Smooth muscle cell of the brain vasculature (primary cell): ENCODE results near the gene PCIF1.
A peak's percentile ranks its signal among the peaks of the same experiment; 100 is the strongest.
"Not testable (repeated sequence)": the region's sequence is repeated elsewhere in the genome, so short reads cannot be mapped to it uniquely, and the experiment has no call there.

Source experiments
- DNase-seq: peaks from one replicate; pipeline ENCODE4 v3.0.0-alpha.2; 2012; ENCODE audit warnings: low read depth, low spot score

PCIF1 gene

GRCh38 chr20:45934586-45935415 is at the start of gene PCIF1:
Gene PCIF1, plus strand, starts transcription at chr20:45934683. Its CDS starts 4,317 bp downstream, at chr20:45939000.
- DNase-seq, result peak; percentile 95

GRCh38 chr20:45886590-45887345 is 47.7 kb upstream of the PCIF1 start:
- DNase-seq, result no peak

GRCh38 chr20:45887346-45887715 is 47.2 kb upstream of the PCIF1 start, which contains the start of gene SPATA25:
Gene SPATA25, minus strand, starts transcription at chr20:45887622. Its CDS starts 32 bp downstream, at chr20:45887590.
- DNase-seq, result no peak

- DNase-seq, result no peak
Observed at GRCh38 chr20:45888681-45889080, 45.8 kb upstream of the PCIF1 start.

- DNase-seq, result peak; percentile 61
Observed at GRCh38 chr20:45890077-45890984, 44.2 kb upstream of the PCIF1 start.

GRCh38 chr20:45890985-45891983 is 43.2 kb upstream of the PCIF1 start, which contains the start of the genes CTSA and NEURL2:
Gene CTSA, plus strand, starts transcription at chr20:45891335. Its CDS starts 234 bp downstream, at chr20:45891569.
Gene NEURL2, minus strand, starts transcription at chr20:45891208. Its CDS starts 217 bp downstream, at chr20:45890991.
- peak; percentile 64 for DNase-seq

GRCh38 chr20:45892049-45892825 is 42.2 kb upstream of the PCIF1 start:
- no peak for DNase-seq

- no peak for DNase-seq
Observed at GRCh38 chr20:45892828-45893500, 41.5 kb upstream of the PCIF1 start.

- DNase-seq, result no peak
Observed at GRCh38 chr20:45893831-45894230, 40.7 kb upstream of the PCIF1 start.

- DNase-seq, result no peak
Observed at GRCh38 chr20:45894797-45895196, 39.7 kb upstream of the PCIF1 start.

GRCh38 chr20:45896641-45897161 is 37.8 kb upstream of the PCIF1 start:
- DNase-seq, result no peak

GRCh38 chr20:45897289-45897688 is 37.2 kb upstream of the PCIF1 start:
- no peak for DNase-seq

GRCh38 chr20:45897692-45898091 is 36.8 kb upstream of the PCIF1 start:
- DNase-seq, result no peak

GRCh38 chr20:45898285-45898684 is 36.2 kb upstream of the PCIF1 start:
- no peak for DNase-seq

- DNase-seq, result no peak
Observed at GRCh38 chr20:45899046-45899835, 35.2 kb upstream of the PCIF1 start.

GRCh38 chr20:45901332-45901731 is 33.2 kb upstream of the PCIF1 start:
- not testable (repeated sequence) for DNase-seq

GRCh38 chr20:45902199-45902701 is 32.2 kb upstream of the PCIF1 start:
- DNase-seq, result no peak
